NB4 (cell line): Measurements from ENCODE around the gene FBXL13.

Experiments
- POLR2A ChIP-seq: IDR thresholded peaks from 2 replicates; pipeline ENCODE4 v1.6.1; 2011; ENCODE audit warnings: mild to moderate bottlenecking; ENCODE audit not compliant: insufficient read length; ENCODE audit errors: extremely low read depth
- TF ChIP-seq, protein P1 (sequence below): IDR thresholded peaks from one replicate; pipeline ENCODE4 v1.5.1; 2012; ENCODE audit warnings: low read depth, low read length

DNA sequence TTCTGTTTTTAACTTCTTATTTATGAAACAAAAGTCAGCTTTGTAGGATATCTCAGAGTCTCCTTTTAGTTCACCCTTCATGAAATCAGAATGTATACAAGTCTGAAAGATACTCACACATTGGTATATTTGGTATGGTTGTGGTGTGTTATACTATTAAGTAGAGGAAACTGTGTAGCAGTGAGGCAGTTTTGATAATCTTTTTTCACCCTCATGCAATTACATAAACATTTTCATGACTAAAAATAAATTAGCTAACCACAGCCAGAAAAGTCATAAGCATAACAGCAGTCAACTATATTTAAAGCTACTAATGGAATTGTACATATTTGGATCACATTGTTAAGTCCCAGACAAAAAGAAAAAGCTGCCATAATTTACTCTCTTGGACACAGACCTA is 263.7 kb downstream of the FBXL13 start:
- TF ChIP-seq, protein P1, sequence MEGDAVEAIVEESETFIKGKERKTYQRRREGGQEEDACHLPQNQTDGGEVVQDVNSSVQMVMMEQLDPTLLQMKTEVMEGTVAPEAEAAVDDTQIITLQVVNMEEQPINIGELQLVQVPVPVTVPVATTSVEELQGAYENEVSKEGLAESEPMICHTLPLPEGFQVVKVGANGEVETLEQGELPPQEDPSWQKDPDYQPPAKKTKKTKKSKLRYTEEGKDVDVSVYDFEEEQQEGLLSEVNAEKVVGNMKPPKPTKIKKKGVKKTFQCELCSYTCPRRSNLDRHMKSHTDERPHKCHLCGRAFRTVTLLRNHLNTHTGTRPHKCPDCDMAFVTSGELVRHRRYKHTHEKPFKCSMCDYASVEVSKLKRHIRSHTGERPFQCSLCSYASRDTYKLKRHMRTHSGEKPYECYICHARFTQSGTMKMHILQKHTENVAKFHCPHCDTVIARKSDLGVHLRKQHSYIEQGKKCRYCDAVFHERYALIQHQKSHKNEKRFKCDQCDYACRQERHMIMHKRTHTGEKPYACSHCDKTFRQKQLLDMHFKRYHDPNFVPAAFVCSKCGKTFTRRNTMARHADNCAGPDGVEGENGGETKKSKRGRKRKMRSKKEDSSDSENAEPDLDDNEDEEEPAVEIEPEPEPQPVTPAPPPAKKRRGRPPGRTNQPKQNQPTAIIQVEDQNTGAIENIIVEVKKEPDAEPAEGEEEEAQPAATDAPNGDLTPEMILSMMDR = no peak
- no peak for TF ChIP-seq POLR2A
